IMR-90 (cell line): ENCODE results near the gene FZD4. TPM values are rescaled to one million over a fixed set of nuclear protein-coding genes. Genes with fewer than 3 reads are reported as not detected.
A peak's percentile ranks its signal among the peaks of the same experiment; 100 is the strongest.

Experiments
- ATAC-seq: fragments of 200-7000 bp; cut with Tn5 transposase; 2 replicates; pipeline ENCODE4 v1.9.1; 2020; ENCODE audit warnings: low read depth, mild to moderate bottlenecking, moderate library complexity
- BruUV-seq: library from RNA; stranded (reverse); fragments of 400-500 nt; replicated peaks from 2 replicates; lab custom pipeline; 2021; lab: Mats Ljungman, UMichigan
- CTCF ChIA-PET: fragments of 300-600 bp; formaldehyde crosslinking; extraction: SDS; loops from one replicate; lab custom pipeline; 2021; ENCODE audit warnings: antibody characterized with exemption; lab: Yijun Ruan, JAX
- POLR2A ChIA-PET: fragments of 300-600 bp; sonication (Branson Sonifier 250); formaldehyde crosslinking; loops from one replicate; lab custom pipeline; 2022; ENCODE audit warnings: antibody characterized with exemption; ENCODE audit not compliant: unreplicated experiment; lab: Charles Lee
- DNase-seq: peaks from one replicate; pipeline ENCODE4 v3.0.0; 2013
- H2AFZ ChIP-seq: replicated peaks from 2 replicates; pipeline ENCODE3; 2013; ENCODE audit warnings: low read length, mild to moderate bottlenecking; ENCODE audit not compliant: poor library complexity
- H2AK5ac ChIP-seq: 2 replicates; pipeline ENCODE4 v1.6.1; 2013; ENCODE audit warnings: low read depth, low read length, inconsistent platforms
- H2AK9ac ChIP-seq: replicated peaks from 2 replicates; pipeline ENCODE3; 2013; ENCODE audit warnings: mild to moderate bottlenecking, low read depth, low read length, moderate library complexity; ENCODE audit not compliant: poor library complexity
- H2BK120ac ChIP-seq: 2 replicates; pipeline ENCODE4 v1.6.1; 2013; ENCODE audit warnings: low read depth, low read length, inconsistent platforms
- H2BK15ac ChIP-seq: 3 replicates; pipeline ENCODE4 v1.6.1; 2013; ENCODE audit warnings: low read depth, low read length, inconsistent platforms
- H2BK20ac ChIP-seq: 2 replicates; pipeline ENCODE4 v1.6.1; 2013; ENCODE audit warnings: low read depth, mild to moderate bottlenecking, inconsistent platforms, low read length, moderate library complexity
- H2BK5ac ChIP-seq: 2 replicates; pipeline ENCODE4 v1.6.1; 2013; ENCODE audit warnings: mild to moderate bottlenecking, low read depth, low read length, inconsistent platforms; ENCODE audit not compliant: poor library complexity, severe bottlenecking
- H3K14ac ChIP-seq: replicated peaks from 2 replicates; pipeline ENCODE4 v1.6.1; 2013; ENCODE audit warnings: low read depth, low read length, inconsistent platforms
- H3K18ac ChIP-seq: 2 replicates; pipeline ENCODE4 v1.6.1; 2013; ENCODE audit warnings: low read depth, low read length, control low read depth
- H3K23ac ChIP-seq: 2 replicates; pipeline ENCODE4 v1.6.1; 2013; ENCODE audit warnings: low read depth, low read length, inconsistent platforms
- H3K27ac ChIP-seq: 2 replicates; pipeline ENCODE4 v1.5.1; 2013; ENCODE audit warnings: mild to moderate bottlenecking, control low read depth, low read length; ENCODE audit not compliant: insufficient read depth
- H3K27me3 ChIP-seq: 2 replicates; pipeline ENCODE4 v1.6.1; 2013; ENCODE audit warnings: low read length; ENCODE audit not compliant: control insufficient read depth, insufficient read depth
- H3K36me3 ChIP-seq: 2 replicates; pipeline ENCODE4 v1.6.1; 2013; ENCODE audit warnings: low read length, mixed read lengths; ENCODE audit not compliant: control insufficient read depth, insufficient read depth
- H3K4ac ChIP-seq: 2 replicates; pipeline ENCODE4 v1.6.1; 2013; ENCODE audit warnings: low read depth, low read length, inconsistent platforms
- H3K4me1 ChIP-seq: 2 replicates; pipeline ENCODE4 v1.6.1; 2013; ENCODE audit warnings: low read length, mixed read lengths; ENCODE audit not compliant: control insufficient read depth, insufficient read depth
- H3K4me2 ChIP-seq: 2 replicates; pipeline ENCODE4 v1.6.1; 2013; ENCODE audit warnings: low read depth, mild to moderate bottlenecking, control low read depth, low read length, moderate library complexity
- H3K4me3 ChIP-seq: 2 replicates; pipeline ENCODE4 v1.5.1; 2013; ENCODE audit warnings: low read depth, mild to moderate bottlenecking, control low read depth, low read length, moderate library complexity; ENCODE audit not compliant: insufficient read depth
- H3K56ac ChIP-seq: 2 replicates; pipeline ENCODE4 v1.6.1; 2013; ENCODE audit warnings: low read length, inconsistent platforms; ENCODE audit not compliant: insufficient read depth; ENCODE audit errors: extremely low read depth
- H3K79me1 ChIP-seq, 2 experiments: 2 replicates each; pipeline ENCODE4 v1.6.1; 2013; ENCODE audit warnings: low read length in 2 of 2, inconsistent platforms in 1 of 2, low read depth in 1 of 2
- H3K9ac ChIP-seq: 2 replicates; pipeline ENCODE4 v1.6.1; 2013; ENCODE audit warnings: low read depth, low read length, control low read depth
- H3K9me1 ChIP-seq: 2 replicates; pipeline ENCODE4 v1.6.1; 2013; ENCODE audit warnings: low read length, inconsistent platforms; ENCODE audit not compliant: insufficient read depth
- H3K9me3 ChIP-seq: 2 replicates; pipeline ENCODE4 v1.6.1; 2013; ENCODE audit warnings: low read length; ENCODE audit not compliant: control insufficient read depth, insufficient read depth
- H4K20me1 ChIP-seq: 2 replicates; pipeline ENCODE4 v1.6.1; 2013; ENCODE audit warnings: low read length, inconsistent platforms; ENCODE audit not compliant: insufficient read depth
- H4K5ac ChIP-seq: 2 replicates; pipeline ENCODE4 v1.6.1; 2013; ENCODE audit warnings: mild to moderate bottlenecking, low read depth, low read length, control low read depth
- H4K8ac ChIP-seq, 2 experiments: 2 replicates each; pipeline ENCODE4 v1.6.1; 2013; ENCODE audit warnings: low read depth in 2 of 2, low read length in 2 of 2, control low read depth in 1 of 2, inconsistent platforms in 1 of 2
- H4K91ac ChIP-seq: 2 replicates; pipeline ENCODE4 v1.6.1; 2013; ENCODE audit warnings: low read depth, low read length, inconsistent platforms; ENCODE audit not compliant: insufficient read depth
- BHLHE40 ChIP-seq: fragments of 150-350 bp; IDR thresholded peaks from 2 replicates; pipeline ENCODE4 v1.6.1; 2016; ENCODE audit warnings: mild to moderate bottlenecking, low read depth, low read length
- CEBPB ChIP-seq: IDR thresholded peaks from 2 replicates; pipeline ENCODE4 v1.6.1; 2012; ENCODE audit warnings: low read depth, low read length, improper control_type of control experiment
- CHD1 ChIP-seq: IDR thresholded peaks from 2 replicates; pipeline ENCODE4 v1.6.1; 2012; ENCODE audit warnings: low read depth, low read length, improper control_type of control experiment
- FOS ChIP-seq: fragments of 150-350 bp; IDR thresholded peaks from 2 replicates; pipeline ENCODE4 v1.6.1; 2016; ENCODE audit warnings: low read depth, low read length
- MAFK ChIP-seq: IDR thresholded peaks from 2 replicates; pipeline ENCODE4 v1.6.1; 2012; ENCODE audit warnings: low read depth, low read length, improper control_type of control experiment
- MAZ ChIP-seq: IDR thresholded peaks from 2 replicates; pipeline ENCODE4 v1.6.1; 2012; ENCODE audit warnings: low read depth, mild to moderate bottlenecking, low read length, improper control_type of control experiment, moderate library complexity, borderline replicate concordance
- MXI1 ChIP-seq: IDR thresholded peaks from 2 replicates; pipeline ENCODE4 v1.6.1; 2012; ENCODE audit warnings: low read depth, mild to moderate bottlenecking, low read length, moderate library complexity, borderline replicate concordance
- RAD21 ChIP-seq: IDR thresholded peaks from 2 replicates; pipeline ENCODE4 v1.6.1; 2012; ENCODE audit warnings: low read length, improper control_type of control experiment
- RCOR1 ChIP-seq: IDR thresholded peaks from 2 replicates; pipeline ENCODE4 v1.6.1; 2012; ENCODE audit warnings: mild to moderate bottlenecking, low read length, improper control_type of control experiment; ENCODE audit not compliant: insufficient replicate concordance
- RFX5 ChIP-seq: IDR thresholded peaks from 2 replicates; pipeline ENCODE4 v1.8.0; 2012; ENCODE audit warnings: low read depth, mild to moderate bottlenecking, low read length, moderate library complexity
- SMC3 ChIP-seq: fragments of 150-350 bp; IDR thresholded peaks from 2 replicates; pipeline ENCODE4 v1.6.1; 2016; ENCODE audit warnings: low read depth, mild to moderate bottlenecking, antibody characterized with exemption, low read length, moderate library complexity
- WGBS, 2 experiments: methylation state at CpG; one replicate each; pipeline versions ENCODE4 v1.1.5 to v1.1.7; 2013; ENCODE audit warnings: missing lambda C conversion rate in 2 of 2; ENCODE audit not compliant: insufficient read length in 1 of 2; ENCODE audit errors: extremely low coverage in 2 of 2; 5-methylcytosine and 5-hydroxymethylcytosine counted together
- dilution Hi-C: fragments of 300-500 bp; cut with HindIII; formaldehyde crosslinking; loops from one replicate; pipeline ENCODE4 v1.14.3; 2018; ENCODE audit warnings: low sequenced_read_pairs; ENCODE audit not compliant: unreplicated experiment
- in situ Hi-C: fragments of 300-500 bp; cut with MboI; formaldehyde crosslinking; loops from 3 replicates; pipeline ENCODE4 v1.14.3; 2019; ENCODE audit warnings: low sequenced_read_pairs, inconsistent platforms, mixed read lengths
- intact Hi-C: fragments of 100-400 bp; cut with micrococcal nuclease; formaldehyde crosslinking; loops from 2 replicates; pipeline ENCODE4 v1.10.0; 2022
- polyA plus RNA-seq, 3 experiments: library from polyadenylated mRNA; depleted of rRNA; stranded (reverse); fragments of >200 nt; gene quantifications; 2 replicates each; pipeline ENCODE4 v1.2.3, GENCODE V29; 2012; ENCODE audit warnings: low replicate concordance in 1 of 3
- total RNA-seq: library from RNA; depleted of rRNA; stranded (reverse); fragments of >200 nt; gene quantifications from 2 replicates; pipeline ENCODE4 v1.2.3, GENCODE V29; 2012
- TF ChIP-seq, protein P1 (sequence below): fragments of 150-350 bp; IDR thresholded peaks from 2 replicates; pipeline ENCODE4 v1.6.1; 2017; ENCODE audit warnings: mild to moderate bottlenecking, antibody characterized with exemption, low read length, low read depth
- TF ChIP-seq, protein P2 (sequence below): fragments of 150-350 bp; IDR thresholded peaks from 2 replicates; pipeline ENCODE4 v1.6.1; 2016; ENCODE audit warnings: low read depth, mild to moderate bottlenecking, low read length, moderate library complexity, borderline replicate concordance
- TF ChIP-seq, protein P3 (sequence below): conservative IDR thresholded peaks from 2 replicates; pipeline ENCODE4 v1.5.1; 2012; ENCODE audit warnings: mild to moderate bottlenecking, low read depth, low read length, improper control_type of control experiment

FZD4 gene
- total and polyA plus RNA-seq, 2 of the 4 experiments (the other 2 are of a cell fraction), result 3.7 to 7.7 TPM

DNA sequence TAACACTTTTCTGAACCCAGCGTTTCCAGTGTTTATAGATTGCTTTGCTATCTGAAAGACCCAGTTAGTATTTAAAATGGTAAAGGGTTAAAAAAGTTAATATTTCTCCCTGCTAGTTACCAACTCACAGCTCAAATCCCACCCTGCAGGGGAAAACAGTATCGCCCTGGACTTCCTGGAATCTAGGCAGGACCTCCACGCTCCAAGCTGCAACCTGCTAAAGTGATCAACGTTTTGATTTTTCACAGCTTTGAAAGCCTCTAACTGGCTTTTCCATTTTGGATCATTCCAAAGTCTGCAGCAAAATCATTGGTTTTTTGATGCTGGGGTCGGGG, 4.6 kb downstream of the FZD4 start:
- DNase-seq (no peak), ATAC-seq (no peak)
- no TSS peak for BruUV-seq
- no peaks in the 10 kb centered on the region; the same call in 1 of the 2 replicates for H4K20me1 ChIP-seq
- H2AFZ ChIP-seq, result no peak overlapping the region
- no peaks in the 10 kb centered on the region for H3K9me3 ChIP-seq
- no peaks in the 10 kb centered on the region for H3K27me3 ChIP-seq
- CTCF ChIA-PET, result no interaction called here
- in situ Hi-C loops (no loop called here), intact Hi-C loops (no loop called here), dilution Hi-C loops (no loop called here)
- no peak overlapping the region for H3K14ac ChIP-seq
- H2BK15ac ChIP-seq, result no peak overlapping the region
- no peak overlapping the region for H3K4ac ChIP-seq
- no peak overlapping the region for H3K56ac ChIP-seq
- H4K91ac ChIP-seq, result no peak overlapping the region
- no peak overlapping the region for H4K5ac ChIP-seq
- H3K9me1 ChIP-seq, result peaks cover 8% of the 10 kb centered on the region; the same call in 1 of the 2 replicates
- no peak overlapping the region for H3K4me3 ChIP-seq
- no peak for TF ChIP-seq CEBPB
- TF ChIP-seq RFX5, result no peak
- no peak for TF ChIP-seq RAD21
- TF ChIP-seq, protein P1, sequence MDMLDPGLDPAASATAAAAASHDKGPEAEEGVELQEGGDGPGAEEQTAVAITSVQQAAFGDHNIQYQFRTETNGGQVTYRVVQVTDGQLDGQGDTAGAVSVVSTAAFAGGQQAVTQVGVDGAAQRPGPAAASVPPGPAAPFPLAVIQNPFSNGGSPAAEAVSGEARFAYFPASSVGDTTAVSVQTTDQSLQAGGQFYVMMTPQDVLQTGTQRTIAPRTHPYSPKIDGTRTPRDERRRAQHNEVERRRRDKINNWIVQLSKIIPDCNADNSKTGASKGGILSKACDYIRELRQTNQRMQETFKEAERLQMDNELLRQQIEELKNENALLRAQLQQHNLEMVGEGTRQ, result no peak
- no peak for TF ChIP-seq MXI1
- no peak for TF ChIP-seq BHLHE40
- no peak for TF ChIP-seq SMC3
- TF ChIP-seq, protein P2, sequence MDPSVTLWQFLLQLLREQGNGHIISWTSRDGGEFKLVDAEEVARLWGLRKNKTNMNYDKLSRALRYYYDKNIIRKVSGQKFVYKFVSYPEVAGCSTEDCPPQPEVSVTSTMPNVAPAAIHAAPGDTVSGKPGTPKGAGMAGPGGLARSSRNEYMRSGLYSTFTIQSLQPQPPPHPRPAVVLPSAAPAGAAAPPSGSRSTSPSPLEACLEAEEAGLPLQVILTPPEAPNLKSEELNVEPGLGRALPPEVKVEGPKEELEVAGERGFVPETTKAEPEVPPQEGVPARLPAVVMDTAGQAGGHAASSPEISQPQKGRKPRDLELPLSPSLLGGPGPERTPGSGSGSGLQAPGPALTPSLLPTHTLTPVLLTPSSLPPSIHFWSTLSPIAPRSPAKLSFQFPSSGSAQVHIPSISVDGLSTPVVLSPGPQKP, result no peak
- no peak for TF ChIP-seq RCOR1
- TF ChIP-seq MAZ, result no peak
- no peak for TF ChIP-seq CHD1
- TF ChIP-seq, protein P3, sequence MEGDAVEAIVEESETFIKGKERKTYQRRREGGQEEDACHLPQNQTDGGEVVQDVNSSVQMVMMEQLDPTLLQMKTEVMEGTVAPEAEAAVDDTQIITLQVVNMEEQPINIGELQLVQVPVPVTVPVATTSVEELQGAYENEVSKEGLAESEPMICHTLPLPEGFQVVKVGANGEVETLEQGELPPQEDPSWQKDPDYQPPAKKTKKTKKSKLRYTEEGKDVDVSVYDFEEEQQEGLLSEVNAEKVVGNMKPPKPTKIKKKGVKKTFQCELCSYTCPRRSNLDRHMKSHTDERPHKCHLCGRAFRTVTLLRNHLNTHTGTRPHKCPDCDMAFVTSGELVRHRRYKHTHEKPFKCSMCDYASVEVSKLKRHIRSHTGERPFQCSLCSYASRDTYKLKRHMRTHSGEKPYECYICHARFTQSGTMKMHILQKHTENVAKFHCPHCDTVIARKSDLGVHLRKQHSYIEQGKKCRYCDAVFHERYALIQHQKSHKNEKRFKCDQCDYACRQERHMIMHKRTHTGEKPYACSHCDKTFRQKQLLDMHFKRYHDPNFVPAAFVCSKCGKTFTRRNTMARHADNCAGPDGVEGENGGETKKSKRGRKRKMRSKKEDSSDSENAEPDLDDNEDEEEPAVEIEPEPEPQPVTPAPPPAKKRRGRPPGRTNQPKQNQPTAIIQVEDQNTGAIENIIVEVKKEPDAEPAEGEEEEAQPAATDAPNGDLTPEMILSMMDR, result no peak
- TF ChIP-seq FOS, result no peak
- no peak for TF ChIP-seq MAFK
- no peak overlapping the region for H4K8ac ChIP-seq
- WGBS, 2 experiments, result 20% methylated on average over 1 of the region's 5 CpGs; no CpG with 5 or more reads in 1 of the 2 experiments
- no peak overlapping the region for H3K23ac ChIP-seq
- peak overlapping the region; percentile 35; the same call in 1 of the 2 replicates for H3K4me2 ChIP-seq
- H3K4me1 ChIP-seq, result peaks cover 21% of the 10 kb centered on the region
- H2AK5ac ChIP-seq, result no peak overlapping the region
- peaks cover 7% of the 10 kb centered on the region for H3K36me3 ChIP-seq
- H2BK120ac ChIP-seq, result no peak overlapping the region
- no peak overlapping the region for H2BK20ac ChIP-seq
- POLR2A ChIA-PET, result interaction anchor here (0.7 kb wide), 1 partner anchor 11 kb away, joined by 14 read pairs; no protein-coding TSS in a partner anchor
- H3K9ac ChIP-seq, result no peak overlapping the region
- no peak overlapping the region for H3K27ac ChIP-seq
- no peak overlapping the region for H3K18ac ChIP-seq
- no peak overlapping the region for H2AK9ac ChIP-seq
- H2BK5ac ChIP-seq, result no peak overlapping the region
- peaks cover 9 to 33% of the 10 kb centered on the region in 2 experiments; a peak in 3 of 4 replicates for H3K79me1 ChIP-seq
